HuH-7 (cell line): Measurements from ENCODE around the gene BCAS4.

Experiments
- DNase-seq: peaks from one replicate; pipeline ENCODE4 v3.0.0; 2011; ENCODE audit warnings: low spot score

Gene BCAS4

GRCh38 chr20:50823319-50823718 lies 28.5 kb downstream of the BCAS4 start:
- no peak for DNase-seq

- DNase-seq = no peak
Measured at GRCh38 chr20:50824137-50824536, 29.3 kb downstream of the BCAS4 start.

- no peak for DNase-seq
Measured at GRCh38 chr20:50826121-50826520, 31.3 kb downstream of the BCAS4 start.

- no peak for DNase-seq
Measured at GRCh38 chr20:50828363-50829136, 33.7 kb downstream of the BCAS4 start.

GRCh38 chr20:50831622-50832021 lies 36.8 kb downstream of the BCAS4 start:
- DNase-seq = no peak

- DNase-seq = no peak
Measured at GRCh38 chr20:50834599-50835005, 39.7 kb downstream of the BCAS4 start.

GRCh38 chr20:50837532-50838321 lies 42.9 kb downstream of the BCAS4 start:
- no peak for DNase-seq

- DNase-seq = no peak
Measured at GRCh38 chr20:50838322-50838625, 43.4 kb downstream of the BCAS4 start.

- DNase-seq = no peak
Measured at GRCh38 chr20:50838707-50839385, 44.0 kb downstream of the BCAS4 start.

- DNase-seq = no peak
Measured at GRCh38 chr20:50842821-50843220, 48.0 kb downstream of the BCAS4 start.

- DNase-seq = no peak
Measured at GRCh38 chr20:50843331-50844276, 48.7 kb downstream of the BCAS4 start.

- no peak for DNase-seq
Measured at GRCh38 chr20:50844430-50845100, 49.7 kb downstream of the BCAS4 start.

GRCh38 chr20:50845566-50846215 lies 50.8 kb downstream of the BCAS4 start:
- DNase-seq = no peak

GRCh38 chr20:50848341-50848808 lies 53.5 kb downstream of the BCAS4 start:
- no peak for DNase-seq

- no peak for DNase-seq
Measured at GRCh38 chr20:50848846-50849673, 54.2 kb downstream of the BCAS4 start.

- no peak for DNase-seq
Measured at GRCh38 chr20:50850721-50851286, 55.9 kb downstream of the BCAS4 start.

- DNase-seq = no peak
Measured at GRCh38 chr20:50852085-50852484, 57.2 kb downstream of the BCAS4 start.

- no peak for DNase-seq
Measured at GRCh38 chr20:50854506-50855249, 59.8 kb downstream of the BCAS4 start.
